ENCODE results near the gene HHIP. TPM values are rescaled to one million over a fixed set of nuclear protein-coding genes. Genes with fewer than 3 reads are reported as not detected.

Gene HHIP
- total and polyA plus RNA-seq, 2 donors from 2014 or later, result 0.85 to 2.5 TPM

DNA sequence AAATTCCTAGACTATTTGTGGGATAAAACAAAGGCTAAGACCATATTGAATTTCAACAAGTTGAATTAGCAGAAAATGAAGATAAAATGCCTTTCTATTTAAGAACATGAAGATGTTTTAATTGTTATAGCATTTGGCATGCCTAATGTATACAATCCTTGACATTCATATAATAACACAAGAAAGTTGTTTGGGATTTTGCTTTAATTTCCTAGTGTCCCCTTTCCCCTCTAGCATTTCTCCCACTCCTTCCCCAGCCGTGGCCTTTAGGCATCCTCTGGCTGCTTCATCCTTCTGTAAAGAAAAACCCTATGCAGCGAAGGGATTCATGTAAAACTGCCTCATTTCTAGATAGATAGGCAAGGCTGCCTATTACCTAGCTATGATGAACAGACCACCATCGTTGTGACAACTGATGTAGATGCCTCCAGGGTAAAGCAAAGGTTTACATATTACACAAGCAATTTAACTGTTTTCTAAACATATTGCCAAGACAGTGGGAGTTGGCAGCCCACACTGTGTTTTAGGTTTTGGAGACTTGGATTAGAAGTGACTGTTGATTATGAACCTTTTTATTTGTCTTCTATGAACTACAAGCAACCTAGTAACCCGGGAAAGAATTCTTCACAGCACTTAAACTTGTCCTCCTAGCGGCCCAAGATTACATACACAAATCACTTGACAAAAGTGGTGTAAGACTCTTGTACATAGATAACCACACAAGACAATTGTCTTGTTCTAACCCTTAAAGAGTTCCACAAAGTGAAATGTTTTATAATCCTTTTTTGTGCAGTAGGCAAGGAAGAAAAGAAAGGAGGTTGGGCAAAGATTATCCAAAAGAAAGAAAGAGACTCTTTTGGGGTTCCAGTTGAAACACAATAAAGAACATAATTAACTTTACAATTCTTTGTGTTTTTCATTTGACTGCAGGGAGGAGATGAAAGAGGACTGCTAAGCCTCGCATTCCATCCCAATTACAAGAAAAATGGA, 59.9 kb downstream of the HHIP start:
- no peak for FAIRE-seq

GRCh38 chr4:144709159-144709558, 63.2 kb downstream of the HHIP start:
- no peaks in the 10 kb centered on the region for H3K27me3 ChIP-seq (ENCODE audit: control insufficient read depth, insufficient read depth, low read length)
- no peaks in the 10 kb centered on the region for H3K36me3 ChIP-seq (ENCODE audit: control insufficient read depth in 2 of 3, insufficient read depth in 3 of 3, low read length in 3 of 3)
- H3K4me3 ChIP-seq (ENCODE audit: low read length in 3 of 3), result no peak overlapping the region
- no peak overlapping the region for H3K9ac ChIP-seq (ENCODE audit: low read length in 3 of 3)
- no peak overlapping the region for H3K27ac ChIP-seq (ENCODE audit: low read depth in 2 of 2, low read length in 2 of 2)
- H3K9me3 ChIP-seq (ENCODE audit: control insufficient read depth in 2 of 3, insufficient read depth in 1 of 3, low read length in 3 of 3), result no peaks in the 10 kb centered on the region
- intact Hi-C loops (cut with DNase I), result no loop called here
- FAIRE-seq (no peak), DNase-seq (peak in 1 of 5 donors; percentile 23)
- no peak for TF ChIP-seq CTCF (IDR thresholded peaks at IDR 0.05; ENCODE audit: borderline replicate concordance, extremely low read depth, insufficient read depth)
- H3K4me1 ChIP-seq (ENCODE audit: control insufficient read depth in 2 of 3, insufficient read depth in 2 of 3, low read depth in 1 of 3, low read length in 3 of 3), result no peaks in the 10 kb centered on the region

More for the DNA sequence above, 59.9 kb downstream of the HHIP start:
- no peak overlapping the region for H3K27ac ChIP-seq (ENCODE audit: low read depth in 2 of 2, low read length in 2 of 2)
- H3K36me3 ChIP-seq (ENCODE audit: control insufficient read depth in 2 of 3, insufficient read depth in 3 of 3, low read length in 3 of 3), result no peaks in the 10 kb centered on the region
- no peaks in the 10 kb centered on the region for H3K4me1 ChIP-seq (ENCODE audit: control insufficient read depth in 2 of 3, insufficient read depth in 2 of 3, low read depth in 1 of 3, low read length in 3 of 3)
- no peak overlapping the region for H3K4me3 ChIP-seq (ENCODE audit: low read length in 3 of 3)
- H3K9ac ChIP-seq (ENCODE audit: low read length in 3 of 3), result no peak overlapping the region
- H3K9me3 ChIP-seq (ENCODE audit: control insufficient read depth in 2 of 3, insufficient read depth in 1 of 3, low read length in 3 of 3), result no peaks in the 10 kb centered on the region
- DNase-seq, result no peak
- intact Hi-C loops (cut with DNase I), result no loop called here
- TF ChIP-seq CTCF (IDR thresholded peaks at IDR 0.05; ENCODE audit: borderline replicate concordance, extremely low read depth, insufficient read depth), result no peak
- H3K27me3 ChIP-seq (ENCODE audit: control insufficient read depth, insufficient read depth, low read length), result no peaks in the 10 kb centered on the region

GRCh38 chr4:144709793-144710525, 64.0 kb downstream of the HHIP start:
- intact Hi-C loops (cut with DNase I), result no loop called here
- Histone ChIP-seq H3K4me3 (ENCODE audit: low read length in 3 of 3) (no peak overlapping the region), H3K27me3 (ENCODE audit: control insufficient read depth, insufficient read depth, low read length) (no peaks in the 10 kb centered on the region), H3K36me3 (ENCODE audit: control insufficient read depth in 2 of 3, insufficient read depth in 3 of 3, low read length in 3 of 3) (no peaks in the 10 kb centered on the region), H3K4me1 (ENCODE audit: control insufficient read depth in 2 of 3, insufficient read depth in 2 of 3, low read depth in 1 of 3, low read length in 3 of 3) (no peaks in the 10 kb centered on the region), H3K27ac (ENCODE audit: low read depth in 2 of 2, low read length in 2 of 2) (no peak overlapping the region), H3K9ac (ENCODE audit: low read length in 3 of 3) (no peak overlapping the region), H3K9me3 (ENCODE audit: control insufficient read depth in 2 of 3, insufficient read depth in 1 of 3, low read length in 3 of 3) (no peaks in the 10 kb centered on the region)
- DNase-seq (peak in 1 of 5 donors; percentile 29), FAIRE-seq (no peak)
- no peak for TF ChIP-seq CTCF (IDR thresholded peaks at IDR 0.05; ENCODE audit: borderline replicate concordance, extremely low read depth, insufficient read depth)

Measured in kidney (tissue), 14 donors.